Measurements from ENCODE around the gene BEND3.
"Not testable (repeated sequence)": the region's sequence is repeated elsewhere in the genome, so short reads cannot be mapped to it uniquely, and the experiment has no call there.

The BEND3 gene

DNA sequence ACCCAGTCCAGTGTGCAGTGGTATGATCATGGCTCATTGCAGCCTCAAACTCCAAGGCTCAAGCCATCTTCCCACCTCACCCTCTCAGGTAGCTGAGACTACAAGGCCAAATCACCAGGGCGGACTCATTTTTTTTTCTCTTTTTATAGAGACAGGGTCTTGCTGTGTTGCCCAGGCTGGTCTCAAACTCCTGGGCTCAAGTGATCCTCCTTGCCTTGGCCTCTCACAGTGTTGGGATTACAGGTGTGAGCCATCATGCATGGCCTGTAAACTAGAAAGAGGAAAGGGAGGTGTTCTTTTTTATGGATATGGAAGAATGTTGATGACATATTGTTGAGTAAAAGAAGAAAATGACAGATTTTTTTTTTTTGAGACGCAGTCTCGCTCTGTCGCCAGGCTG, 5.1 kb upstream of the BEND3 start:
- no peak for DNase-seq (ENCODE audit: low read depth)

DNA sequence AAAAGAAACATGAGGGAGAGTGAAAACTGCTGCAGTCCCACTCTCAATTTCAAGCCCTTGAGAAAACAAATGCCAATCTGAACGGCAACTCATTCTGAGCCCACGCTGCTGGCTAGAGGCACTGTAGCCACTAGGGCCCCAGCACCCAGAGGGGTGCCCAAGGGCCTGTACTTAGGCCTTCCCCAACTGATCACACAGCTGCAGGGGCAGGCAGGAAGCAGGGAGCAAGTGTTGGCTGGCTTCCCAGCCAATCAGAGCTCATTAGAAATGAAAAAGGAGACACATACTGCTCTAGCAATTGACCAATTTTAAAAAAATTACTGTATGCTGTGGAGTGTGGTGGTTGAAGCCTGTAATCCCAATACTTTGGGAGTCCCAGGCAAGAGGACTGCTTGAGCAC, 3.7 kb upstream of the BEND3 start:
- DNase-seq (ENCODE audit: low read depth), result no peak

GRCh38 chr6:107118540-107118939, 3.2 kb upstream of the BEND3 start:
- not testable (repeated sequence) for DNase-seq (ENCODE audit: low read depth)

DNA sequence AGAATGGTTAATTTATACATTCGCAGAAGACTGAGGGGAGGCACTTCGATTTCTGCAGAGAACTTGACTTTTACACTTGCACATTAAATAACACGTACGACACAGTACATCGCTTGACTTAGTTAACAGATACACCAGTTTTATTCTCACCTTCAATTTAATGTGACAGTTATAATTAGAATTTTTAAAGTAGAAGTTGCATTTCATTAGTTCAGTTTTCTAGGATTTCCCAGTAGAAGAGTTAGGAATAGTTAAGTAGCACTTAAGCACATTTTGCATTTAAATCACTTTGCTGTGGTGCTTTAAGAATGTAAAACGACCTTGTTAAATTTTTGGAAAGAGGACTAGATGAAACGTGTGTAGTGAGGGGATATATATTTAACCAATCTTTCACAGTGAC, 1.6 kb upstream of the BEND3 start:
- no peak for DNase-seq (ENCODE audit: low read depth)

DNA sequence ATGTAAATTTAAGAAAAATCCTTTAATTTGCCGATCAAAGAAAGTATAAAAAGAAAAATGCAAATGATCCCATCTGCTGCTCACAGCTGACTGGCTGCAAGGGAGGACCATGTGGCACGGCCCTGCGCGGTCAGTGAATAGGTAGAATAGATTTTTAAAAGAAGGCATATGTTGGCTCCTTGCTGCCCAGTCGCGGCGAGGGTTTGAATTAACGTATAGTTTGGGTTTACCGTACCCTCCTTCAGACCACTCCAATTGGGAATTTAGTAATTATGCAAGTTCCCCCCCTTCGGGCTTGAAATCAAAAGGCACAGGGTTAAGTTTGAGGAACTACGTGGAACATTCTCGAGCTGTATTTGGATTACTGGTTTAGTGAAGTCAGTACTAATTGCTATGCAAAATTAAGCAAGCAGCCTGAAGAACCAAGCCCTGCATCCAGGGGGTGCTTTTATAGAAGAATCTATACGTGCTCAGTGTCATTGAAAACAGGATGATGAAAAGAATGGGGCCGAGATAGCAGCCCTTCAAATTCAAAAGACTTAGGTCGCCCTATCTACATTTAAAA, 1.1 kb upstream of the BEND3 start:
- DNase-seq (ENCODE audit: low read depth), result no peak

DNA sequence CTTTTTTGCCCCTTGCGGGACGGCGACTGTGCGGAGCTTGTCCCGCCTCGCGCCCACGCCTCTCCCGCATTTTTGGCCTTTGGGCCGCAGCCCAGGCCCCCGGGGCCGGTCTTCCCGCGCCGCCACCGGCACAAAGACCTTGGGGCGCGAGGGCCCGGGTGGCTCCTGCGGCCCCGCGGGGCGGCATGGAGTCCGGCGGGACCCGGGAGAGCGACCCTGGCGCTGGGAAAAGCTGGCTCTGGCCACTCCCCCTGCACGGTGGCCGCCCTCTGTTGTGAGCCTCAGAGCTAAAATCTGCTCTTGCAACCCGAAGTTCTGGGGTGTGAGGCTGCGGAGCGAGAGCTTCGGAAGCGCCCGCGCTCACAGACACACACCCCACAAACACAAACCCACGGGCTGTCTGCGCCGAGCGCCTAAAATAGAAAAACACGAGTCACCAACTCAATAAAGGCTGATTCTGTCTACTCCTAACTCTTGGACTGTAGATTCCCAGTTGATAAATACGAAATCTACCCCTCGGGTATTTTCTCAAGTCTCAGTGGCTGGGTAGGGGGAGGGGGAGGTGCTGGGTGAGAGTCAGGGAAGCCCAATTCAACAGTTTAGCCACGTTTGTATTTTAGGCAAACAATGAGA, 496 bp upstream of the BEND3 start:
- peak; percentile 26 for DNase-seq (ENCODE audit: low read depth)

- DNase-seq (ENCODE audit: low read depth), result peak; percentile 58
These were observed 946 bp downstream of the BEND3 start for GRCh38 chr6:107114213-107114925.

DNA sequence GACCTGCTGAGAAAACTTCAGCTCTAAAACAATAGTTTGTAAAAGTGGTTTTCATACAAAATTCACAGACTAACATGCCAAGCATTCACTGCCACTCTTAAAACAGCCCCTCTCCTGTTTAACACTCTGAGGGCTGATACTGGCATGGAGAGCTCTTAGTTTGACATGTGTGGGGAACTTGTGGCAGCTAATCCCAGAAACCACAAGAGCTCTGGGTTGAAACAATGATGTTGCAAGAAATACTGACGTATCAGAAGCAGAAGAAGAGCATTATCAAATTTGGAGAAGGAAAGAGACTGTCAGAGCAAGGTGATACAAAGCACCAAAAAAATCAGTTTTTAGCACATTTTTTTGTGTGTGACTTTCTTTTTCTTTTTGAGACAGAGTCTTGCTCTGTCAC, 5.1 kb downstream of the BEND3 start:
- DNase-seq (ENCODE audit: low read depth), result no peak

DNA sequence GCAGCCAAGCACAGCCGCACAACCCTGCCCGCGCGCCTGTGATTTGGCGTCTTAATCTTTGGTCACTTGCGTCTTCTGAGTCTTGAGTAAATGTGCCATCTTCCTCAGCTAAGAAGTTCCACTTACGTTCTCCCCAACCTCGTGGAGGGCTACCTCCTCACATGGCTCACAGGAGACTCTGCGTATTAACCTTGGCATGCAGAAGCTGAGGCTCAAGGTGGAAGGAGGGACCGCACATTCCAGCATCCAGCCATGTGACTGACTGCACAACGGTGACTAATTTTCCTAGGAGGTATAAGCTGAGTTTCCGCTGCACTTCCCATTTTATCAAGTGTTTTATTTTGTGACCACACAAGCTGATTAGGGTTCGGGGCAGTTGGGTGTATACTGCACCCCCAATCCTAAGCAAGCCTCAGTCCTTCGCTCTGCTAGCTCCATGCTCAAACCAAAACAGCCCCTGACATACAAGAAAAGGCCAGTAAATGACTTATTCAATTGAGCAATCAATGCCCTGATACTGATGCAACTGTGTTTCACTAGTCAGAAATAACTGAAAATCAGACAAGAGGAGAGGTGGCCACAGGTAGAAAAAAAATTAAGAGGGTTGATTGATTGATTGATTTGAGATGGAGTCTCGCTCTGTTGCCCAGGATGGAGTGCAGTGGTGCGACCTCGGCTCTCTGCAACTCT, 7.0 kb downstream of the BEND3 start:
- DNase-seq (ENCODE audit: low read depth), result no peak

- DNase-seq (ENCODE audit: low read depth), result no peak
These were observed 7.5 kb downstream of the BEND3 start for GRCh38 chr6:107107791-107108190.

DNA sequence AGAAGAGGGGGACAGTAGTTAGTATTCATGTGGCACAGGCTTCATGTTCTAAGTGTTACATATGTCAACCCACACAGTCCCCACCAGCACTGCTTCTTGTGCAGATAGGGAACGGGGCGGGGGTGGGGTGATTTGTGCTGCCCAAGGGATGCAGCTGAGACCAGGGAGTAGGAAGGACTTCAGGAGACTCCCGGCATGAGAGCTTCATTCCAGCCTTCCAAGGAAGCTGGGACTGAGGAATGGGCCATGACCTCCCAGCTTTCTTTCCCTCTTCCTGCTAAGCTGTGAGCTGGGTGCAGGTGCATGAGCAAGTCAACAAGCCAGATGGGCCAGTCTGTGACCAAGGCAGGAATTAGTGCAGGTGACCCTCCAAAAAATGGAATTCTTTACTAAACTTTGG, 9.2 kb downstream of the BEND3 start:
- no peak for DNase-seq (ENCODE audit: low read depth)

DNA sequence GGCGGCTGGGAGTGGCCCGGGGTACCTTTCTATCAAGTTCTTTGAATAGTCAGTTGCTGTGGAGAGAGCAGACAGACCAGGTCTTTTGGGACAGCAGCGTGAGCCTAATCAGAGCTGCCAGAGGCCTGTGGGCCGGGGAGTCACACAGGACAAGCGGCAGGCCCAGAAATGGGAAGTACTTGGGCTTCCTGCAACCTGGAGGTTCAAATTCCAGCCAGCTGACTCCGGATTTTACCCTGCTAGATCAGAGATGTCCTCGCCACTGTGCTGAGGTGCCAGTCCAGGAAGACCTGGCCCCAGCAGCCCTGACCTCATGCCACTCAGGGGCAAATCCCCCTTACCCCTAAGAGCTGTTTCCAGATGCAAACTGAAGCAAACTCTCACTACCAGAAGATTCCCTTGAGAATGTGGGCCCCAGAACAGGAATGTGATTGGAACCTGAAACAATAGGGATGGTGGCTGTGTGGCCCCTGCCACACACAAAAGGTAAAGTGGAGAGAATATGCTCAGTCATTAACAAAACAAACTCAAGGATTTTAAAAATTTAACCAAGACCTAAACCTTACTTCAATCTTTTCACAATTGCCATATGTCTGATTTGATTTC, 9.7 kb downstream of the BEND3 start:
- no peak for DNase-seq (ENCODE audit: low read depth)

- no peak for DNase-seq (ENCODE audit: low read depth)
These were observed 12.2 kb downstream of the BEND3 start for GRCh38 chr6:107103082-107103481.

DNA sequence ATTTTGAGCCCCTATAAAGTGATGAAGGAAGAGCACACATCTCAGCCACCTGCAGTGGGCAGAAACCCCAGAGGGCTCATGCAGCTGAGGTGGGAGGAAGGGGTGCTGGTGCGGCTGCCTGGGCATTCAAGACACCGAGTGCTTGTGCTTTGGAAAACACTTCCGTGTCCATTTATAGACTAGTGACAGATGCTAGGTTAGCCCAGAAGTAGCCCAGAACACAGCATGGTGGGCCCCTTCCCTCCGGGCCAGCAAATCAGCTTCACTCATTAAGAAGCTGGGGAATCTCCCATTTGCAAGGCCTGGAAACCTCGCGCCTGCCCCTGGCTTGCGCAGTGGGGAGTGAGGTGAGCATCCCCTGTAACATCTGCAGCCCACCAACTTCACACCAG, 12.9 kb downstream of the BEND3 start:
- DNase-seq (ENCODE audit: low read depth), result no peak

DNA sequence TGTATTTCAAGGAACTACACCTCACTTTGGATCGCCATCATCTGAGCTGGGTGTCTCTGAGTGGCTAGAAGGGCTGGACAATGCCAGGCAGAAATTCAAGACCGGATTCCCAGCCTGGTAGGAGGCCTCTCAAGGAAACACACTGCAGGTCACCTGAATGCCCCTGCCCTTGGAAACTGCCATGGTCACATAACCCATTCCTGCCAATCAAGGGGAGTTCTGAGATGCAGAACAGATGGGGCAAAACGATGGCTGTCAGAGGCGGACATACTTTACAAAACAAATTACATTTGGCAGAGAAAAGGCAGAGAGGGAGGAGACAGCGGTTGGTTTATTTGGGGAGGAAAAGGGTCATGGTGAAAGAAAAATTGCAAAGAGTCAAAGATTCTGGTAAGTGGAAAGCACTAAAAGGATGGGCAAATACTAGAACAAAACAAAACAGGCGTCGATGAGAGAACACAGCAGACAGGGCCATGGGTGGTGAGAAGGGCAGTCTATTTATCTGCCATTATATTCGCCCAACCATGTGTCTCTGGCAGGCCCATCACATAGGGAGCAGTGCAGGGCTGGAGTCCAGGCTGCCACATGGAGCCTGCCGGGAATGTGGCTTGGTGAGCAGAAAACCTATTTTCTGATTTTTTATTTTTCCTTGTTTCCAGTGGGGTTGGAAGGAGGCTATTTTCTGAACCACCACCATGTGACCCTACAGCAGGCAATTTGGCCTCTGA, 13.5 kb downstream of the BEND3 start:
- no peak for DNase-seq (ENCODE audit: low read depth)

GRCh38 chr6:107101211-107101610, 14.1 kb downstream of the BEND3 start:
- DNase-seq (ENCODE audit: low read depth), result no peak

GRCh38 chr6:107098436-107099307, 16.6 kb downstream of the BEND3 start:
- no peak for DNase-seq (ENCODE audit: low read depth)

GRCh38 chr6:107084459-107084858, 30.9 kb downstream of the BEND3 start:
- DNase-seq (ENCODE audit: low read depth), result not testable (repeated sequence)

GRCh38 chr6:107083921-107084320, 31.4 kb downstream of the BEND3 start:
- DNase-seq (ENCODE audit: low read depth), result no peak

GRCh38 chr6:107083047-107083768, 32.1 kb downstream of the BEND3 start:
- no peak for DNase-seq (ENCODE audit: low read depth)
